Pancreas (tissue), 10 donors: ENCODE measurements around the gene CATSPER3. TPM values are rescaled to one million over a fixed set of nuclear protein-coding genes. Genes with fewer than 3 reads are reported as not detected.

ENCODE experiments used
- ATAC-seq, 4 donors: fragments of 200-7000 bp; cut with Tn5 transposase; one replicate each; pipeline versions ENCODE4 v1.8.0 to v1.9.1; 2020; ENCODE audit warnings: mild to moderate bottlenecking in 4 of 4, moderate library complexity in 4 of 4
- DNase-seq, 6 donors: peaks; one replicate each; pipeline ENCODE4 v3.0.0-alpha.2; 2020
- FAIRE-seq: peaks from 2 replicates; lab custom pipeline; 2012; peaks lifted over from hg19 to GRCh38; lab: Jason Lieb, UNC
- H3K27ac ChIP-seq, 4 donors: fragments of 200-600 bp; sonication (generic); 1 replicate in 3 of 4; 2 replicates in 1 of 4; pipeline versions ENCODE4 v1.5.0 to v1.8.0; 2020
- H3K27me3 ChIP-seq, 4 donors: fragments of 200-600 bp; one replicate each; pipeline ENCODE4 v1.8.0; 2021
- H3K36me3 ChIP-seq, 3 donors: fragments of 200-600 bp; sonication (generic) in 1 of 3; one replicate each; pipeline versions ENCODE4 v1.5.0 to v1.8.0; 2020 to 2021
- H3K4me1 ChIP-seq, 3 donors: fragments of 200-600 bp; one replicate each; pipeline ENCODE4 v1.8.0; 2021
- H3K4me3 ChIP-seq, 4 donors: fragments of 200-600 bp; sonication (generic) in 2 of 4; one replicate each; pipeline versions ENCODE4 v1.5.0 to v1.8.0; 2020 to 2021
- H3K9me3 ChIP-seq, 4 donors: fragments of 200-600 bp; one replicate each; pipeline ENCODE4 v1.8.0; 2021
- WGBS, 2 donors: extraction: QIAGEN DNeasy Blood & Tissue Kit; methylation state at CpG; one replicate each; pipeline ENCODE4 v1.1.7; 2013; 5-methylcytosine and 5-hydroxymethylcytosine counted together
- intact Hi-C, 3 donors: fragments of 100-400 bp; cut with DNase I; formaldehyde crosslinking; loops; one replicate each; pipeline versions ENCODE4 v1.11.1 to v1.14.2; 2022
- polyA plus RNA-seq, 2 donors: library from polyadenylated mRNA; stranded (reverse); fragments of 200-250 nt; gene quantifications; one replicate each; pipeline ENCODE4 v1.2.3, GENCODE V29; 2013
- total RNA-seq, 6 donors: library from RNA; stranded (reverse); fragmentation: NEBNext Ultra II Directional in 4 of 6; extraction: Animal tissue kit (Norgen Biotek cat#: 25700) in 4 of 6; gene quantifications; one replicate each; pipeline versions ENCODE4 v1.2.1 to v1.2.4, GENCODE V29; 2021 to 2023
- TF ChIP-seq, protein P1 (sequence below), 4 donors: fragments of 200-600 bp; sonication (generic) in 3 of 4; IDR thresholded peaks; one replicate each; pipeline versions ENCODE4 v1.5.0 to v1.8.0; 2021; ENCODE audit warnings: antibody characterized with exemption in 4 of 4
- donor health status: healthy with polysubstance abuse.
- donor health status: DM: no; HTN: no; CAD: no; lungs with moderate emphysema.
- donor health status: DM: no; HTN: no; CAD: no.
- donor health status: control.
- donor health status: control.
- donor health status: Bipolar disorder and iron deficiency.
- donor health status: DM: yes; HTN: yes; CAD: no.
- donor health status: DM: no; HTN: no; CAD: no.
- donor health status: DM: no; HTN: no; CAD: no.
- donor health status: DM: yes; HTN: yes; CAD: no.

CATSPER3 gene
- total and polyA plus RNA-seq, 8 donors, result 0.29 to 2.2 (median 0.65) TPM

DNA sequence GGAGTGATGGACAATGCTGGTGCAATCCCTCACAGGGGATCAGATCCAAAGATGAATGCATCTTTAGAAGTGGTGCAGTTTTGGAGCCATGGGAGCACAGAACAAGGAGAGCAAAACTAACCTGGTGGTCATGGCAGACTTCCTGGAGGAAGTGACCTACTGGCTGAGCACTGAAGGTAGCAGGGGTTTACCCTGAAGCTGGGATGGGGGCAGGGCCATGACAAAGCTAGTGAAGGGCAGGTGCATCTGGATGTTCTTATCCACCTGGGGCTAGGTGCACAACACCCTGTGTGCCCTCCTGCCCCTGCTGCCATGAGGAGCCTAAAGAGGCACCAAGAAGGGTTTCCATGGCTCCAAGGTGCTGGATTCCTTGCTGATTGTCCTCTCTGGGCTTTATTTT is 77.8 kb downstream of the CATSPER3 start:
- TF ChIP-seq, protein P1, sequence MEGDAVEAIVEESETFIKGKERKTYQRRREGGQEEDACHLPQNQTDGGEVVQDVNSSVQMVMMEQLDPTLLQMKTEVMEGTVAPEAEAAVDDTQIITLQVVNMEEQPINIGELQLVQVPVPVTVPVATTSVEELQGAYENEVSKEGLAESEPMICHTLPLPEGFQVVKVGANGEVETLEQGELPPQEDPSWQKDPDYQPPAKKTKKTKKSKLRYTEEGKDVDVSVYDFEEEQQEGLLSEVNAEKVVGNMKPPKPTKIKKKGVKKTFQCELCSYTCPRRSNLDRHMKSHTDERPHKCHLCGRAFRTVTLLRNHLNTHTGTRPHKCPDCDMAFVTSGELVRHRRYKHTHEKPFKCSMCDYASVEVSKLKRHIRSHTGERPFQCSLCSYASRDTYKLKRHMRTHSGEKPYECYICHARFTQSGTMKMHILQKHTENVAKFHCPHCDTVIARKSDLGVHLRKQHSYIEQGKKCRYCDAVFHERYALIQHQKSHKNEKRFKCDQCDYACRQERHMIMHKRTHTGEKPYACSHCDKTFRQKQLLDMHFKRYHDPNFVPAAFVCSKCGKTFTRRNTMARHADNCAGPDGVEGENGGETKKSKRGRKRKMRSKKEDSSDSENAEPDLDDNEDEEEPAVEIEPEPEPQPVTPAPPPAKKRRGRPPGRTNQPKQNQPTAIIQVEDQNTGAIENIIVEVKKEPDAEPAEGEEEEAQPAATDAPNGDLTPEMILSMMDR (IDR thresholded peaks at IDR 0.05), result no peak
- Histone ChIP-seq H3K9me3 (no peaks in the 10 kb centered on the region), H3K4me3 (no peak overlapping the region), H3K27me3 (peaks cover 0 to 1% (median 0%) of the 10 kb centered on the region in 4 donors), H3K27ac (no peak overlapping the region), H3K4me1 (no peaks in the 10 kb centered on the region), H3K36me3 (no peaks in the 10 kb centered on the region)
- no peak for ATAC-seq
- intact Hi-C loops, result no loop called here
- no peak for FAIRE-seq
- peak in 1 of 6 donors; percentile 6 for DNase-seq

DNA sequence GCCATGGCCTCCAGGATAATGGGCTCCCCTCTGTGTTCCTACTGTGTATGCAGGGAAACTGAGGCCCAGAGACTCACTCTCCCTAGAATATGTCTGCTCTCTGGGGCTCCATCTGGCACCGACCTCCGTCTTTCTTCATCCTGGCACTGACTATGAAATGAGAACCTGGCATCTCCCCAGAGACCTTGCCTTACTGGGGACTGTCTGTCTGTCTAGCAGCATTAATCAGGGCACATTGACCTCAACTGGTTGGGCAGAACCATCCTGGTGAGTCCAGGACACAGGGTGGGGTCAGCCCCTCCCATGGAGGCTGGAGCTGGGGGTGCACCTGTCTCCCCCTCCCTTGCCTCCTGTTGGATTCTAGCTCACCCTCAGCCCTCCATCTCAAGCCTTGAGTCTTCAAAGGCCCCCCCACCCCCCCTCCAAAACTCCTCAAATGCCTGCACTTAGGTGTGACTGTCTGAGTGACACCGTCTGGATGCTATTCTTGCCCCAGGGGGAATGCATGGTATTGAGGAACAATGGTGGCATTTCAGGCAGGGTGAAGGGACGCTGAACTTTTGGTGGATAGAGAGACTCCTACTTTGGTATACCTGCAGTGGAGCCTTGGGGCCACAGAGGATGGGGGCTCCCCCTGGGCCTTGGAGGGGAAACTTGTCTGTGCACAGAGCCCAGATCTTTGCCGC is 79.1 kb downstream of the CATSPER3 start:
- DNase-seq (peak in 1 of 6 donors; percentile 12), ATAC-seq (no peak), FAIRE-seq (no peak)
- TF ChIP-seq, protein P1 (IDR thresholded peaks at IDR 0.05), result no peak
- H3K4me3 ChIP-seq, result no peak overlapping the region
- WGBS, 2 donors, result 60 to 62% methylated on average over 5 of the region's 5 CpGs
- no peaks in the 10 kb centered on the region for H3K36me3 ChIP-seq
- H3K27ac ChIP-seq, result no peak overlapping the region
- H3K9me3 ChIP-seq, result no peaks in the 10 kb centered on the region
- H3K4me1 ChIP-seq, result no peaks in the 10 kb centered on the region
- intact Hi-C loops, result no loop called here
- no peaks in the 10 kb centered on the region for H3K27me3 ChIP-seq

DNA sequence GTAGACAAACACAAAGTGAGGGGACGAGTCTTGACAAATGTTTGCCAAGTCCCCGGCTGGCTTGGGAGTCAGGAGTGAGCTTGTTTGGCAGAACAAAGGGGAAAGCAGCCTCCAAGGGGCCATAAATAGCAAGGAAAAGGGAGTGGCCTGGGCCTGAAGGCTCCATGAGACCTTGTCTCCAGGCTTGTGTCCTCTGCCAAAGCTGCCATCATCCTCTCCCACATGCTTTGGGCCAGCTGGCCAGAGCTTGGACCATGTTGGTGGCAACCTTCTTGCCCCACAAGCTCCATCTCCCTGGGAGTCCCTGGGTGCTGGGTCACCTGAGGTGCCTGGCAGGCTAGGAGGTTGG is 79.6 kb downstream of the CATSPER3 start:
- H3K36me3 ChIP-seq, result no peaks in the 10 kb centered on the region
- intact Hi-C loops, result no loop called here
- no peak for FAIRE-seq
- no peaks in the 10 kb centered on the region for H3K27me3 ChIP-seq
- ATAC-seq, result no peak
- 42 to 52% methylated on average over 2 of the region's 2 CpGs for WGBS, 2 donors
- H3K4me3 ChIP-seq, result no peak overlapping the region
- H3K9me3 ChIP-seq, result no peaks in the 10 kb centered on the region
- H3K4me1 ChIP-seq, result no peaks in the 10 kb centered on the region
- no peak overlapping the region for H3K27ac ChIP-seq
- DNase-seq, result peak in 1 of 6 donors; percentile 33
- TF ChIP-seq, protein P1 (IDR thresholded peaks at IDR 0.05), result no peak

DNA sequence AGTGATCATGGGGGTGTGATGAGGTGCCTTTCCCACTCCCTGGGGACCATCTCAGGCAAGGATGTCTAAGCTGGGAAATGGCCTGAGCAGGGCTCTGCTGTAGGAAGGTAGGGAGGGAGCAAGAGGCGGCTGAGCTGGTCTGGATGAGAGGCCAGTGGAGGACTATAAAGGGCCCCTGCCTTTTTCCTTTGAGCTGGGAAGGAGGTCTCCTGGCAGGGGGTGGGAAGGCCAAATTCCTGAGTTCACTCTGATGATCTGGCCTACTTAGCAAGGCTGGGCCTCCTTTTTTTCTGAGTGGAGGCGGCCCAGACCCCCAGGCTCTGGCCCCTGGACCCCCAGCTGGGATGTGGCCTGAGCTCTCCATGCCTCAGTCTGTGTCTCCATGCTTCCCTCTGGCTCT is 80.6 kb downstream of the CATSPER3 start:
- ATAC-seq, result no peak
- Histone ChIP-seq H3K27ac (no peak overlapping the region), H3K9me3 (no peaks in the 10 kb centered on the region), H3K36me3 (no peaks in the 10 kb centered on the region), H3K27me3 (no peaks in the 10 kb centered on the region), H3K4me3 (no peak overlapping the region), H3K4me1 (no peaks in the 10 kb centered on the region)
- no peak for FAIRE-seq
- intact Hi-C loops, result no loop called here
- TF ChIP-seq, protein P1 (IDR thresholded peaks at IDR 0.05), result no peak
- WGBS, 2 donors, result 77 to 100% methylated on average over 2 of the region's 2 CpGs
- DNase-seq, result no peak

DNA sequence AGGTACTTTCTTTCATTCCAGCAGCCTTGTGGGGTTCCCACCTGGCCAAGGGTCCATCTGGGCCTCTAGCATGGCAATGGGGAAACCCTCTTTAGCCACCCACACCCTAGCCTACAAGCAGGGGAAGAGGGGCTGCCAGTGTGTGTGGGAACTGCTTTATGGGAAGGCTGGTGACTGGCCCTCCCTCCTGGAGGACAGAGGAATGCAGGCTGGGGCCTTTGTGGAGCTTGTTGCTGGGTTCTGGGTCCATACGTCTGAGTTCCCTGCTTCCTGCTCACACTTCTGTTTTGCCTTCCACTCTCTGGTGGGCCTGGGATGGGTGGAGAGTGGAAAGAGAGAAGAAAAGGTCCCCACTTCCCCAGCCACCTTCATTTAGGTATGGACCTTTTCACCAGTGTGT is 81.2 kb downstream of the CATSPER3 start:
- DNase-seq (peak in 1 of 6 donors; percentile 9), FAIRE-seq (no peak), ATAC-seq (no peak)
- no peak overlapping the region for H3K27ac ChIP-seq
- intact Hi-C loops, result no loop called here
- TF ChIP-seq, protein P1 (IDR thresholded peaks at IDR 0.05), result no peak
- no peaks in the 10 kb centered on the region for H3K9me3 ChIP-seq
- no peaks in the 10 kb centered on the region for H3K36me3 ChIP-seq
- H3K4me1 ChIP-seq, result no peaks in the 10 kb centered on the region
- WGBS, 2 donors, result 0 to 36% methylated on average over 1 of the region's 1 CpG
- H3K27me3 ChIP-seq, result no peaks in the 10 kb centered on the region
- no peak overlapping the region for H3K4me3 ChIP-seq
